ENCODE measurements around the gene SLMAP. TPM values are rescaled to one million over a fixed set of nuclear protein-coding genes. Genes with fewer than 3 reads are reported as not detected.

SLMAP gene
- total and polyA plus RNA-seq, 2 of the 13 experiments (the other 11 are each of a cell fraction or from before 2014, with no cell fraction given) = 24.0 to 48.3 TPM

DNA sequence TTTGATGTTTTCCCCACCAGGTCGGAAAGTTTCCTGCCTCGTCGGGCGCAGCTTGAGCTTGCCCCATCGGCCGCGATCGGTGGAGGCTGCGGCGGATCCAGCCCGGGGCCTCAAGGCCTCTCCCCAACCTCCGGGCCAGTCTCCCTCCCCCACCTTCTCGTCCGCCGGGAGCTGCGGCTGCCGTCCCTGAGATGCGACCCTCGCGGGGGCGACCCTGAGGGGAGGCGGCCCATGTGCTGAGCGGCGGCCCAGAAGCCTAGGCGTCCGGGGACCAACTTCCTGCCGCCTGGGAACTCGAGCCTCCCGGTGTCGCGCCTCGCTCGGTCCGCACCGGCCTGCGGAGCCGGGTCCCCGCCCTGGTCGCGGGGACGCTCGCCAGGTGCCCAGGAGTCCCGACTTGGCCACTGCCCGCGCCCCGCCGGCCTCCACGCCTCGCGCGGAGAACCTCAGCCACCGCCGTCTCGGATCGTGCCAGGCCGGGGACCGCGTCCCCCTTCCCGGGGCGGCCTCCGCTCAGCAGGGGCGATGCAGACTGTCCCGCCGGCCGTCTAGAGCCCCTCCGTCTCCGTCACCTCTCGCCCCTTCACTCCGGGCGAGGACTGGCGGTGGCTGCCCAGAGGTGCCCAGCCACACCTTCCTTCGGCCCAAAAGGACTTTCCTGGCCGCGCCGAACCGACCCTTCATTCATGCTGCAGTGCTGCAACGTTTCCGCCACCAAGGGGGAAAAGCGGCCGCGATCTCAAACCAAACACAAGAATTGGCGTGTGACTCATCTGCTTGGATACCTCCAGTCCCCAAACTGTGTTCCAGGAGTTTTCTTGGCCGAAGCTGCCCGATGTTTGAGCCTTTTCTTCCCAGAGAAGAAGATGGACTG lies 656 bp downstream of the SLMAP start (continued):
- 0 out of 2 replicates have a peak, but pooled peaks have one; percentile 2 for TF ChIP-seq ZNF788 (CRISPR knock-in tag; IDR thresholded peaks at IDR 0.05; ENCODE audit: borderline replicate concordance)
- TF ChIP-seq ZNF124 (CRISPR knock-in tag; IDR thresholded peaks at IDR 0.05) = no peak
- no peak; the same call in 1 of the 2 replicates for TF ChIP-seq ZNF292 (CRISPR knock-in tag; IDR thresholded peaks at IDR 0.05; ENCODE audit: borderline replicate concordance, low read depth)
- peak; percentile 15; the same call in 1 of the 2 replicates for TF ChIP-seq SRY (CRISPR knock-in tag; IDR thresholded peaks at IDR 0.05)
- no peak for TF ChIP-seq YEATS2 (CRISPR knock-in tag; IDR thresholded peaks at IDR 0.05; ENCODE audit: borderline replicate concordance)
- no peak for TF ChIP-seq ETV6 (CRISPR knock-in tag; conservative IDR thresholded peaks at IDR 0.05)
- TF ChIP-seq ARNT2 (CRISPR knock-in tag; IDR thresholded peaks at IDR 0.05; ENCODE audit: low read depth) = peak; percentile 62
- TF ChIP-seq NFE2L2 (IDR thresholded peaks at IDR 0.05; ENCODE audit: low read length) = no peak
- TF ChIP-seq IRF9 (CRISPR knock-in tag; IDR thresholded peaks at IDR 0.05; ENCODE audit: borderline replicate concordance) = 0 out of 2 replicates have a peak, but pooled peaks have one; percentile 14
- no peak for TF ChIP-seq FUBP1 (CRISPR knock-in tag; IDR thresholded peaks at IDR 0.05; ENCODE audit: borderline replicate concordance)
- no peak for TF ChIP-seq MXD4 (CRISPR knock-in tag; IDR thresholded peaks at IDR 0.05)
- TF ChIP-seq, protein P1, sequence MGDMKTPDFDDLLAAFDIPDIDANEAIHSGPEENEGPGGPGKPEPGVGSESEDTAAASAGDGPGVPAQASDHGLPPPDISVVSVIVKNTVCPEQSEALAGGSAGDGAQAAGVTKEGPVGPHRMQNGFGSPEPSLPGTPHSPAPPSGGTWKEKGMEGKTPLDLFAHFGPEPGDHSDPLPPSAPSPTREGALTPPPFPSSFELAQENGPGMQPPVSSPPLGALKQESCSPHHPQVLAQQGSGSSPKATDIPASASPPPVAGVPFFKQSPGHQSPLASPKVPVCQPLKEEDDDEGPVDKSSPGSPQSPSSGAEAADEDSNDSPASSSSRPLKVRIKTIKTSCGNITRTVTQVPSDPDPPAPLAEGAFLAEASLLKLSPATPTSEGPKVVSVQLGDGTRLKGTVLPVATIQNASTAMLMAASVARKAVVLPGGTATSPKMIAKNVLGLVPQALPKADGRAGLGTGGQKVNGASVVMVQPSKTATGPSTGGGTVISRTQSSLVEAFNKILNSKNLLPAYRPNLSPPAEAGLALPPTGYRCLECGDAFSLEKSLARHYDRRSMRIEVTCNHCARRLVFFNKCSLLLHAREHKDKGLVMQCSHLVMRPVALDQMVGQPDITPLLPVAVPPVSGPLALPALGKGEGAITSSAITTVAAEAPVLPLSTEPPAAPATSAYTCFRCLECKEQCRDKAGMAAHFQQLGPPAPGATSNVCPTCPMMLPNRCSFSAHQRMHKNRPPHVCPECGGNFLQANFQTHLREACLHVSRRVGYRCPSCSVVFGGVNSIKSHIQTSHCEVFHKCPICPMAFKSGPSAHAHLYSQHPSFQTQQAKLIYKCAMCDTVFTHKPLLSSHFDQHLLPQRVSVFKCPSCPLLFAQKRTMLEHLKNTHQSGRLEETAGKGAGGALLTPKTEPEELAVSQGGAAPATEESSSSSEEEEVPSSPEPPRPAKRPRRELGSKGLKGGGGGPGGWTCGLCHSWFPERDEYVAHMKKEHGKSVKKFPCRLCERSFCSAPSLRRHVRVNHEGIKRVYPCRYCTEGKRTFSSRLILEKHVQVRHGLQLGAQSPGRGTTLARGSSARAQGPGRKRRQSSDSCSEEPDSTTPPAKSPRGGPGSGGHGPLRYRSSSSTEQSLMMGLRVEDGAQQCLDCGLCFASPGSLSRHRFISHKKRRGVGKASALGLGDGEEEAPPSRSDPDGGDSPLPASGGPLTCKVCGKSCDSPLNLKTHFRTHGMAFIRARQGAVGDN (CRISPR knock-in tag; IDR thresholded peaks at IDR 0.05) = peak; percentile 73
- no peak for TF ChIP-seq MEIS2 (CRISPR knock-in tag; IDR thresholded peaks at IDR 0.05)
- no peak for TF ChIP-seq RFXAP (CRISPR knock-in tag; IDR thresholded peaks at IDR 0.05; ENCODE audit: borderline replicate concordance)
- 0 out of 2 replicates have a peak, but pooled peaks have one; percentile 25 for TF ChIP-seq ZZZ3 (CRISPR knock-in tag; IDR thresholded peaks at IDR 0.05; ENCODE audit: borderline replicate concordance)
- TF ChIP-seq HOXA3 (CRISPR knock-in tag; IDR thresholded peaks at IDR 0.05) = peak; percentile 9; the same call in 1 of the 2 replicates
- 0 out of 2 replicates have a peak, but pooled peaks have one; percentile 41 for TF ChIP-seq REPIN1 (CRISPR knock-in tag; IDR thresholded peaks at IDR 0.05; ENCODE audit: borderline replicate concordance, low read depth)
- no peak for TF ChIP-seq SNAI1 (CRISPR knock-in tag; IDR thresholded peaks at IDR 0.05; ENCODE audit: borderline replicate concordance)
- TF ChIP-seq, protein P2, sequence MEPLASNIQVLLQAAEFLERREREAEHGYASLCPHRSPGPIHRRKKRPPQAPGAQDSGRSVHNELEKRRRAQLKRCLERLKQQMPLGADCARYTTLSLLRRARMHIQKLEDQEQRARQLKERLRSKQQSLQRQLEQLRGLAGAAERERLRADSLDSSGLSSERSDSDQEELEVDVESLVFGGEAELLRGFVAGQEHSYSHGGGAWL (CRISPR knock-in tag; IDR thresholded peaks at IDR 0.05) = peak; percentile 52; the same call in 1 of the 2 replicates
- no peak for TF ChIP-seq ZBTB42 (CRISPR knock-in tag; IDR thresholded peaks at IDR 0.05)
- TF ChIP-seq ZFP36L2 (CRISPR knock-in tag; IDR thresholded peaks at IDR 0.05) = no peak
- TF ChIP-seq KLF16 (CRISPR knock-in tag; IDR thresholded peaks at IDR 0.05) = no peak
